ENCODE results near the gene GBE1.

The GBE1 gene

DNA sequence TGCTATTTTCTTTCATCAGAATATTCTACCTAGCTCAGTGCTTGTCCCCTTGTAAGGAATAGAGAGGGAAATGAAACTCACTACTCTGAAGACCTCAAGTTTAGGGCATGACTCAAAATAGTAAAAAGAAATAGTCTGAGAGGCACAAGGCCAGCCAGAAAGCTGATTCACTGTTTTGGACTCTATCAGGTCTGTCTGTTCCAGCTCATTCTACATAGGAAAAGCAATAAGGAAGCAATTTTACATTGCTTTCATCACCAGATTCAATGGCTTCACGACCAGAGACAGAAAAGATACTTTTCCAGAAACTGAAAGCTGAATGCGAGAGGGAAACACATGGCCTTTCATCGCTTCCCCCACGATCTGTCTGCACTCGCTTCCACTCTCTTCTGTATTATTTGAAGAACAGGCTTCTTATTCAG lies 276.0 kb downstream of the GBE1 start:
- Histone ChIP-seq H2BK120ac (ENCODE audit: low read depth, low read length) (no peak overlapping the region), H3K4me1 (ENCODE audit: control insufficient read depth, insufficient read depth, low read depth, low read length) (no peaks in the 10 kb centered on the region), H3K18ac (ENCODE audit: low read depth in 1 of 2, low read length in 2 of 2) (no peak overlapping the region), H2AK5ac (ENCODE audit: low read length, severe bottlenecking) (no peak overlapping the region), H2BK5ac (ENCODE audit: low read depth, low read length, poor library complexity, severe bottlenecking) (no peak overlapping the region), H3K4me2 (ENCODE audit: low read length, poor library complexity, severe bottlenecking) (no peak overlapping the region), H2AFZ (ENCODE audit: low read depth, low read length) (no peak overlapping the region), H3K36me3 (ENCODE audit: control insufficient read depth in 1 of 2, insufficient read depth in 2 of 2, low read depth in 1 of 2, low read length in 2 of 2) (peaks cover 0 to 24% of the 10 kb centered on the region in 2 experiments), H3K4me3 (ENCODE audit: insufficient read depth in 1 of 2, low read depth in 1 of 2, low read length in 2 of 2) (peak overlapping the region in 1 of 2 experiments; percentile 60), H3K9me3 (ENCODE audit: control insufficient read depth, low read length) (no peaks in the 10 kb centered on the region), H2BK12ac (ENCODE audit: low read length in 2 of 2) (no peak overlapping the region), H3K27me3 (ENCODE audit: control insufficient read depth in 1 of 2, insufficient read depth in 1 of 2, low read length in 2 of 2) (no peaks in the 10 kb centered on the region), H3K4ac (ENCODE audit: low read depth in 1 of 2, low read length in 2 of 2) (no peak overlapping the region), H4K91ac (ENCODE audit: low read length) (no peak overlapping the region), H2BK15ac (ENCODE audit: low read depth, poor library complexity, severe bottlenecking) (no peak overlapping the region), H4K8ac (ENCODE audit: low read length) (no peak overlapping the region), H3K14ac (ENCODE audit: low read length in 2 of 2) (no peak overlapping the region), H3K79me1 (replicated peaks; ENCODE audit: low read length, poor library complexity, severe bottlenecking) (no peaks in the 10 kb centered on the region), H3K23ac (ENCODE audit: low read length in 2 of 2) (no peak overlapping the region), H3K9ac (ENCODE audit: low read length) (peak overlapping the region; percentile 73), H3K27ac (ENCODE audit: low read length, poor library complexity, severe bottlenecking) (no peak overlapping the region)
- DNase-seq, result peak; percentile 27
- 88% methylated on average over 4 of the region's 5 CpGs for WGBS

DNA sequence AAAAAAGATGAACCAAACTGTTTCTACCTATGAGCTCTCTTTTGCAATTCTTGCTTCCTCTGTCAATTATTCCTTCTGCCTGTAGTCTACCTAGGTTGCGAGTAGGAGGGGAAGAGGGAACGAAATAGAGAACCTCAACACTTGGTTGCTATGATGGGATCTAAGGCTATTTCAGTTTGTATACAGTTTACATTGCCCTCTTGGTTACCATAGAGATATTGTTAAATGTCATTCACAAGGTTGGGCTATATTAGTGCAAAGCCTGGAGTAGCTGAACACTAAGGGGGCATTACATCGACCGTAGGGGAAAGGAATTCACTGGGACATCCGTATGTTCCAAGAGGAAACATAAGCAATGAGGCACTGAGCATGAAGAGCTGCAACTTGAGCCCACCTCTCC lies 276.9 kb downstream of the GBE1 start:
- H3K4me2 ChIP-seq (ENCODE audit: low read length, poor library complexity, severe bottlenecking), result no peak overlapping the region
- peaks cover 0 to 15% of the 10 kb centered on the region in 2 experiments for H3K36me3 ChIP-seq (ENCODE audit: control insufficient read depth in 1 of 2, insufficient read depth in 2 of 2, low read depth in 1 of 2, low read length in 2 of 2)
- no peak overlapping the region for H3K9ac ChIP-seq (ENCODE audit: low read length)
- H4K8ac ChIP-seq (ENCODE audit: low read length), result no peak overlapping the region
- H3K14ac ChIP-seq (ENCODE audit: low read length in 2 of 2), result no peak overlapping the region
- H4K91ac ChIP-seq (ENCODE audit: low read length), result no peak overlapping the region
- no peak overlapping the region for H3K23ac ChIP-seq (ENCODE audit: low read length in 2 of 2)
- H3K4ac ChIP-seq (ENCODE audit: low read depth in 1 of 2, low read length in 2 of 2), result no peak overlapping the region
- peak; percentile 36 for DNase-seq
- no peak overlapping the region for H2BK5ac ChIP-seq (ENCODE audit: low read depth, low read length, poor library complexity, severe bottlenecking)
- H3K27ac ChIP-seq (ENCODE audit: low read length, poor library complexity, severe bottlenecking), result no peak overlapping the region
- H2BK15ac ChIP-seq (ENCODE audit: low read depth, poor library complexity, severe bottlenecking), result no peak overlapping the region
- 88% methylated on average over 5 of the region's 5 CpGs for WGBS
- H2BK12ac ChIP-seq (ENCODE audit: low read length in 2 of 2), result no peak overlapping the region
- H3K9me3 ChIP-seq (ENCODE audit: control insufficient read depth, low read length), result no peaks in the 10 kb centered on the region
- no peaks in the 10 kb centered on the region for H3K4me1 ChIP-seq (ENCODE audit: control insufficient read depth, insufficient read depth, low read depth, low read length)
- no peaks in the 10 kb centered on the region for H3K79me1 ChIP-seq (replicated peaks; ENCODE audit: low read length, poor library complexity, severe bottlenecking)
- no peak overlapping the region for H2BK120ac ChIP-seq (ENCODE audit: low read depth, low read length)
- no peak overlapping the region for H3K4me3 ChIP-seq (ENCODE audit: insufficient read depth in 1 of 2, low read depth in 1 of 2, low read length in 2 of 2)
- H3K27me3 ChIP-seq (ENCODE audit: control insufficient read depth in 1 of 2, insufficient read depth in 1 of 2, low read length in 2 of 2), result no peaks in the 10 kb centered on the region
- no peak overlapping the region for H2AFZ ChIP-seq (ENCODE audit: low read depth, low read length)
- no peak overlapping the region for H2AK5ac ChIP-seq (ENCODE audit: low read length, severe bottlenecking)
- H3K18ac ChIP-seq (ENCODE audit: low read depth in 1 of 2, low read length in 2 of 2), result no peak overlapping the region

DNA sequence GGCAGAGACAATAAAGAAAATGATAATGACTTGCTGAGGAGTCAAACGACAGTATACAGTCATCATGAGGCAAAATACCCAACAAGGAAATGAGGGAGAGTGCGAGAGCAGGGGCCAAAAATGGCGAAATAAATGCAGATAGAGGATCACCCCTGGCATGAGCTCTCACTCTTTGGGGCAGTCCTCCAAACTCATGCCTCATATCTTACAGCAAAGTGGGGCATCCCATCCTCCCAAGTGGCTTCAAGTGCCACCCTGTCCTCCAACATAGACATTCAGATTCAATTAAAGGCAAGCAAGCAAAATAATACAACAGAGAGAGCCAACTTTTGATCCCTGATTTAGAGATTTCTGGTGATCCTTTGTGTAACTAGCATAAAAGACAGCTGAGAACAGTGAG lies 278.4 kb downstream of the GBE1 start:
- no peak overlapping the region for H2BK12ac ChIP-seq (ENCODE audit: low read length in 2 of 2)
- no peaks in the 10 kb centered on the region for H3K79me1 ChIP-seq (replicated peaks; ENCODE audit: low read length, poor library complexity, severe bottlenecking)
- no peak overlapping the region for H3K4me2 ChIP-seq (ENCODE audit: low read length, poor library complexity, severe bottlenecking)
- H2BK15ac ChIP-seq (ENCODE audit: low read depth, poor library complexity, severe bottlenecking), result no peak overlapping the region
- no peak overlapping the region for H3K27ac ChIP-seq (ENCODE audit: low read length, poor library complexity, severe bottlenecking)
- no peak overlapping the region for H4K91ac ChIP-seq (ENCODE audit: low read length)
- no peak overlapping the region for H3K4ac ChIP-seq (ENCODE audit: low read depth in 1 of 2, low read length in 2 of 2)
- H3K9me3 ChIP-seq (ENCODE audit: control insufficient read depth, low read length), result no peaks in the 10 kb centered on the region
- H3K18ac ChIP-seq (ENCODE audit: low read depth in 1 of 2, low read length in 2 of 2), result no peak overlapping the region
- no peak overlapping the region for H2AFZ ChIP-seq (ENCODE audit: low read depth, low read length)
- H3K4me1 ChIP-seq (ENCODE audit: control insufficient read depth, insufficient read depth, low read depth, low read length), result no peaks in the 10 kb centered on the region
- no peak overlapping the region for H2AK5ac ChIP-seq (ENCODE audit: low read length, severe bottlenecking)
- WGBS, result 93% methylated on average over 3 of the region's 3 CpGs
- no peak overlapping the region for H3K23ac ChIP-seq (ENCODE audit: low read length in 2 of 2)
- H3K4me3 ChIP-seq (ENCODE audit: insufficient read depth in 1 of 2, low read depth in 1 of 2, low read length in 2 of 2), result no peak overlapping the region
- H2BK5ac ChIP-seq (ENCODE audit: low read depth, low read length, poor library complexity, severe bottlenecking), result no peak overlapping the region
- H3K27me3 ChIP-seq (ENCODE audit: control insufficient read depth in 1 of 2, insufficient read depth in 1 of 2, low read length in 2 of 2), result no peaks in the 10 kb centered on the region
- H2BK120ac ChIP-seq (ENCODE audit: low read depth, low read length), result no peak overlapping the region
- DNase-seq, result no peak
- peaks cover 0 to under 1% of the 10 kb centered on the region in 2 experiments for H3K36me3 ChIP-seq (ENCODE audit: control insufficient read depth in 1 of 2, insufficient read depth in 2 of 2, low read depth in 1 of 2, low read length in 2 of 2)
- no peak overlapping the region for H4K8ac ChIP-seq (ENCODE audit: low read length)
- H3K9ac ChIP-seq (ENCODE audit: low read length), result no peak overlapping the region
- H3K14ac ChIP-seq (ENCODE audit: low read length in 2 of 2), result no peak overlapping the region

DNA sequence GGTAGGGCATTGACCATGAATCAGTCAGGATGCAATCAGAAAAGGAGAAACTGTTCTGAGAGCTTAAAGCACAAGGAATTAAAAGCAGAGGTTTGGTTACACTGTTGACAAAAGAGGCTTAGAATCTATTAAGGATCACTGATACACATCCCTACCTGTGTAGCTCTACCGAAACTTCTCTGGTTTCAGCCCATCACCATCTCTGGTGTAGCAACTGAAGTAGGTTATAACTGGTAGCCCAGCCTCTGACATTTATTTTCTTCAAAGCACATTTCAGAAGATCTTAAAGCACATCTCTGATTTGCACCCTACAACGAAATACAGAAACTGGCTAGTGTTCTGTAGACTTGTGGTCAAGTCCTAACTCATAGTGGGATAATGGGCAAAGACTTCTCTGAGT lies 283.7 kb downstream of the GBE1 start:
- no peak overlapping the region for H2BK15ac ChIP-seq (ENCODE audit: low read depth, poor library complexity, severe bottlenecking)
- DNase-seq, result no peak

More for the DNA sequence above, 283.7 kb downstream of the GBE1 start:
- Histone ChIP-seq H2AK5ac (ENCODE audit: low read length, severe bottlenecking) (no peak overlapping the region), H3K27me3 (ENCODE audit: control insufficient read depth in 1 of 2, insufficient read depth in 1 of 2, low read length in 2 of 2) (no peaks in the 10 kb centered on the region), H4K91ac (ENCODE audit: low read length) (no peak overlapping the region), H3K14ac (ENCODE audit: low read length in 2 of 2) (no peak overlapping the region), H3K23ac (ENCODE audit: low read length in 2 of 2) (no peak overlapping the region), H2BK12ac (ENCODE audit: low read length in 2 of 2) (no peak overlapping the region), H3K4me2 (ENCODE audit: low read length, poor library complexity, severe bottlenecking) (no peak overlapping the region), H3K4me3 (ENCODE audit: insufficient read depth in 1 of 2, low read depth in 1 of 2, low read length in 2 of 2) (no peak overlapping the region), H3K36me3 (ENCODE audit: control insufficient read depth in 1 of 2, insufficient read depth in 2 of 2, low read depth in 1 of 2, low read length in 2 of 2) (no peaks in the 10 kb centered on the region), H3K4me1 (ENCODE audit: control insufficient read depth, insufficient read depth, low read depth, low read length) (no peaks in the 10 kb centered on the region), H3K9ac (ENCODE audit: low read length) (no peak overlapping the region), H3K18ac (ENCODE audit: low read depth in 1 of 2, low read length in 2 of 2) (no peak overlapping the region), H3K4ac (ENCODE audit: low read depth in 1 of 2, low read length in 2 of 2) (no peak overlapping the region), H3K27ac (ENCODE audit: low read length, poor library complexity, severe bottlenecking) (no peak overlapping the region), H3K9me3 (ENCODE audit: control insufficient read depth, low read length) (no peaks in the 10 kb centered on the region), H3K79me1 (replicated peaks; ENCODE audit: low read length, poor library complexity, severe bottlenecking) (no peaks in the 10 kb centered on the region), H2BK120ac (ENCODE audit: low read depth, low read length) (no peak overlapping the region), H2AFZ (ENCODE audit: low read depth, low read length) (no peak overlapping the region), H2BK5ac (ENCODE audit: low read depth, low read length, poor library complexity, severe bottlenecking) (no peak overlapping the region), H4K8ac (ENCODE audit: low read length) (no peak overlapping the region)
- WGBS, result 100% methylated on average over 1 of the region's 2 CpGs

Data from mesenchymal stem cell (in vitro differentiated cells and primary cell).